Endothelial cell of hepatic sinusoid (primary cell): ENCODE data around the gene TUBB4B.

ENCODE experiments used
- in situ Hi-C: cut with HindIII; loops from 2 replicates; pipeline ENCODE4 v1.10.0; 2017; ENCODE audit warnings: low sequenced_read_pairs

The TUBB4B gene

GRCh38 chr9:137267933-137268355, 26.9 kb downstream of the TUBB4B start:
- in situ Hi-C loops = loop anchor here (5.0 kb wide), 1 partner anchor 96 kb away; the partner anchor contains the start of genes LRRC26 and TMEM210

GRCh38 chr9:137268538-137269201, 27.6 kb downstream of the TUBB4B start:
- in situ Hi-C loops = loop anchor here (5.0 kb wide), 1 partner anchor 96 kb away; the partner anchor contains the start of genes LRRC26 and TMEM210

- in situ Hi-C loops = loop anchor here (5.0 kb wide), 1 partner anchor 97 kb away; the partner anchor contains the start of genes LRRC26 and TMEM210
These were observed 28.2 kb downstream of the TUBB4B start for GRCh38 chr9:137269231-137269772.

- in situ Hi-C loops = no loop called here
These were observed 30.0 kb downstream of the TUBB4B start for GRCh38 chr9:137270929-137271695.

- in situ Hi-C loops = no loop called here
These were observed 30.6 kb downstream of the TUBB4B start for GRCh38 chr9:137271696-137272076.

GRCh38 chr9:137272241-137273094, 31.4 kb downstream of the TUBB4B start:
- in situ Hi-C loops = no loop called here

- in situ Hi-C loops = no loop called here
These were observed 32.0 kb downstream of the TUBB4B start for GRCh38 chr9:137273095-137273490.

- in situ Hi-C loops = no loop called here
These were observed 32.7 kb downstream of the TUBB4B start for GRCh38 chr9:137273611-137274320.

- in situ Hi-C loops = no loop called here
These were observed 34.1 kb downstream of the TUBB4B start for GRCh38 chr9:137275203-137275587.

GRCh38 chr9:137275588-137276472, 34.7 kb downstream of the TUBB4B start:
- in situ Hi-C loops = no loop called here

- in situ Hi-C loops = no loop called here
These were observed 35.6 kb downstream of the TUBB4B start for GRCh38 chr9:137276473-137277328.

- in situ Hi-C loops = no loop called here
These were observed 36.4 kb downstream of the TUBB4B start, which contains the start of gene TOR4A for GRCh38 chr9:137277329-137278041. TOR4A (plus strand) TSS chr9:137277726; CDS start chr9:137278690, 964 bp downstream.

GRCh38 chr9:137278061-137278701, 37.1 kb downstream of the TUBB4B start:
- in situ Hi-C loops = no loop called here

- in situ Hi-C loops = no loop called here
These were observed 37.9 kb downstream of the TUBB4B start for GRCh38 chr9:137278721-137279711.

- in situ Hi-C loops = loop anchor here (5.0 kb wide), 1 partner anchor 137 kb away; no protein-coding TSS in a partner anchor
These were observed 38.8 kb downstream of the TUBB4B start for GRCh38 chr9:137279741-137280473.
